Measurements from ENCODE around the gene RNU5D-1. TPM values are rescaled to one million over a fixed set of nuclear protein-coding genes. Genes with fewer than 3 reads are reported as not detected.

The RNU5D-1 gene
- total and polyA plus RNA-seq, 2 of the 13 experiments (the other 11 are each of a cell fraction or from before 2014, with no cell fraction given): 165 TPM; not detected in 1

DNA sequence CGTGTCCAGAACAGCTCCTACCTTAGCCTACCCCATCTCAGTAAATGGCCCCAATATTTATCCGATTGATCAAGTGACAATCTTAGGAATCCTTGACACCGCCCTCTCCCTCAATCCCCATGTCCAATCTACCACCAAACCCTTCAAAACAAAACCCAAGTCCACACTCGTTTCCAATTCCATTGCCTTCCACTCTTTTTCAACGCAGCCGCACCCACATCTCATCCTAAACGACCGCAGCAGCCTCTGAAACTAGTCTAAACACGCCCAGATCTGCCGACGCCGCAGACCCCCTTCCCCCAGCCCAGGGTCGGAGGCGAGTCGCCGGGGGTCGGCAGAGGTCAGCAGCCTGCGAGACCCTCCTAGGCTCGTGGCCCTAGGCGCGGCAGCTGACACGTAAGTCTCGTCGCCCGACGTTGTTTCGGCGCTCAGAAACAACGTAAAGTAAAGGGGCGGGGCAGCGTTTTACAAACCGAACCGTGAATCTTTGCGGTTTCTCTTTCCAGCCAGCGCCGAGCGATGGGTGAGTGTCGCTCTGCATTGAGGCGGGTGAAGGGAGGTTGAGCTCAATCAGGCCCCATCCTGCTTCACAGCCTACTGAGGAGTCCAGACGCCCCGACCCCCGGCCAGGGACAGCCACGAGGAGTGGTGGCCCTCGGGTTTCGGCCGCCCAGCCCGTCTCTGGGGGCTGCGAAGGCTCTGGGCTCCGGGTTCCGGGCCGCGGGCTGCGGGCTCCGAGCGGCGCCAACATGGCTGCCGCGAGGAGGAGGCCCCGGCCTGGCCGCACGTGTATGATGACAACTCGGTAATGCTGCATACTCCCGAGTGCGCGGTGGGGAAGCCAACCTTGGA is 44.3 kb upstream of the RNU5D-1 start, which contains the start of gene RPS8 (continued):
- TF ChIP-seq ZNF781 (CRISPR knock-in tag; IDR thresholded peaks at IDR 0.05; ENCODE audit: borderline replicate concordance, not compliant biosample characterization) (peak; percentile 82), PITX1 (CRISPR knock-in tag; IDR thresholded peaks at IDR 0.05) (peak; percentile 57), ZFYVE20 (CRISPR knock-in tag; IDR thresholded peaks at IDR 0.05; ENCODE audit: borderline replicate concordance, low read depth) (no peak), ZNF230 (CRISPR knock-in tag; IDR thresholded peaks at IDR 0.05) (peak; percentile 86; the same call in 1 of the 2 replicates), ZNF674 (CRISPR knock-in tag; IDR thresholded peaks at IDR 0.05; ENCODE audit: low read depth) (no peak), SOX6 (IDR thresholded peaks at IDR 0.05) (no peak), SOX6 (CRISPR knock-in tag; IDR thresholded peaks at IDR 0.05) (peak; percentile 62), ZMYM3 (CRISPR knock-in tag; IDR thresholded peaks at IDR 0.05) (peak; percentile 22; the same call in 1 of the 2 replicates), ZNF557 (CRISPR knock-in tag; IDR thresholded peaks at IDR 0.05) (peak; percentile 93), BRD4 (CRISPR knock-in tag; IDR thresholded peaks at IDR 0.05) (peak; percentile 61; the same call in 1 of the 2 replicates), ZMYM2 (CRISPR knock-in tag; IDR thresholded peaks at IDR 0.05) (no peak), HOXA3 (CRISPR knock-in tag; IDR thresholded peaks at IDR 0.05) (peak; percentile 97), NRL (CRISPR knock-in tag; IDR thresholded peaks at IDR 0.05; ENCODE audit: borderline replicate concordance) (no peak; the same call in 1 of the 2 replicates), ZIK1 (CRISPR knock-in tag; IDR thresholded peaks at IDR 0.05; ENCODE audit: borderline replicate concordance, low read depth) (no peak), ZNF543 (CRISPR knock-in tag; IDR thresholded peaks at IDR 0.05) (peak; percentile 95), CBX1 (IDR thresholded peaks at IDR 0.05; ENCODE audit: low read depth) (peak; percentile 67), WIZ (CRISPR knock-in tag; IDR thresholded peaks at IDR 0.05) (no peak; the same call in 1 of the 2 replicates), DNMT1 (CRISPR knock-in tag; IDR thresholded peaks at IDR 0.05) (no peak), POLR2G (IDR thresholded peaks at IDR 0.05; ENCODE audit: low read depth, low read length) (peak; percentile 100), FOXK2 (IDR thresholded peaks at IDR 0.05) (no peak; the same call in 1 of the 2 replicates), ZNF383 (CRISPR knock-in tag; IDR thresholded peaks at IDR 0.05; ENCODE audit: borderline replicate concordance) (no peak), SUZ12 (IDR thresholded peaks at IDR 0.05; ENCODE audit: low read depth, low read length) (no peak), ZNF354B (CRISPR knock-in tag; IDR thresholded peaks at IDR 0.05) (no peak; the same call in 1 of the 2 replicates), TOPORS (CRISPR knock-in tag; IDR thresholded peaks at IDR 0.05) (no peak), ZNF773 (CRISPR knock-in tag; IDR thresholded peaks at IDR 0.05; ENCODE audit: borderline replicate concordance) (peak; percentile 62; the same call in 1 of the 2 replicates)
- TF ChIP-seq, protein P1, sequence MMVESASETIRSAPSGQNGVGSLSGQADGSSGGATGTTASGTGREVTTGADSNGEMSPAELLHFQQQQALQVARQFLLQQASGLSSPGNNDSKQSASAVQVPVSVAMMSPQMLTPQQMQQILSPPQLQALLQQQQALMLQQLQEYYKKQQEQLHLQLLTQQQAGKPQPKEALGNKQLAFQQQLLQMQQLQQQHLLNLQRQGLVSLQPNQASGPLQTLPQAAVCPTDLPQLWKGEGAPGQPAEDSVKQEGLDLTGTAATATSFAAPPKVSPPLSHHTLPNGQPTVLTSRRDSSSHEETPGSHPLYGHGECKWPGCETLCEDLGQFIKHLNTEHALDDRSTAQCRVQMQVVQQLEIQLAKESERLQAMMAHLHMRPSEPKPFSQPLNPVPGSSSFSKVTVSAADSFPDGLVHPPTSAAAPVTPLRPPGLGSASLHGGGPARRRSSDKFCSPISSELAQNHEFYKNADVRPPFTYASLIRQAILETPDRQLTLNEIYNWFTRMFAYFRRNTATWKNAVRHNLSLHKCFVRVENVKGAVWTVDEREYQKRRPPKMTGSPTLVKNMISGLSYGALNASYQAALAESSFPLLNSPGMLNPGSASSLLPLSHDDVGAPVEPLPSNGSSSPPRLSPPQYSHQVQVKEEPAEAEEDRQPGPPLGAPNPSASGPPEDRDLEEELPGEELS (CRISPR knock-in tag; IDR thresholded peaks at IDR 0.05): peak; percentile 49; the same call in 1 of the 2 replicates
- TF ChIP-seq, protein P2, sequence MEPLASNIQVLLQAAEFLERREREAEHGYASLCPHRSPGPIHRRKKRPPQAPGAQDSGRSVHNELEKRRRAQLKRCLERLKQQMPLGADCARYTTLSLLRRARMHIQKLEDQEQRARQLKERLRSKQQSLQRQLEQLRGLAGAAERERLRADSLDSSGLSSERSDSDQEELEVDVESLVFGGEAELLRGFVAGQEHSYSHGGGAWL (CRISPR knock-in tag; IDR thresholded peaks at IDR 0.05): peak; percentile 93
- TF ChIP-seq, protein P3, sequence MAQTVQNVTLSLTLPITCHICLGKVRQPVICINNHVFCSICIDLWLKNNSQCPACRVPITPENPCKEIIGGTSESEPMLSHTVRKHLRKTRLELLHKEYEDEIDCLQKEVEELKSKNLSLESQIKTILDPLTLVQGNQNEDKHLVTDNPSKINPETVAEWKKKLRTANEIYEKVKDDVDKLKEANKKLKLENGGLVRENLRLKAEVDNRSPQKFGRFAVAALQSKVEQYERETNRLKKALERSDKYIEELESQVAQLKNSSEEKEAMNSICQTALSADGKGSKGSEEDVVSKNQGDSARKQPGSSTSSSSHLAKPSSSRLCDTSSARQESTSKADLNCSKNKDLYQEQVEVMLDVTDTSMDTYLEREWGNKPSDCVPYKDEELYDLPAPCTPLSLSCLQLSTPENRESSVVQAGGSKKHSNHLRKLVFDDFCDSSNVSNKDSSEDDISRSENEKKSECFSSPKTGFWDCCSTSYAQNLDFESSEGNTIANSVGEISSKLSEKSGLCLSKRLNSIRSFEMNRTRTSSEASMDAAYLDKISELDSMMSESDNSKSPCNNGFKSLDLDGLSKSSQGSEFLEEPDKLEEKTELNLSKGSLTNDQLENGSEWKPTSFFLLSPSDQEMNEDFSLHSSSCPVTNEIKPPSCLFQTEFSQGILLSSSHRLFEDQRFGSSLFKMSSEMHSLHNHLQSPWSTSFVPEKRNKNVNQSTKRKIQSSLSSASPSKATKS (CRISPR knock-in tag; IDR thresholded peaks at IDR 0.05): peak; percentile 89; the same call in 1 of the 2 replicates

Data from HepG2 (cell line).